CD4-positive, alpha-beta T cell treated with Interleukin-21 for 1 hour (primary cell): ENCODE results near the gene BAZ1B.
"Not testable (repeated sequence)": the region's sequence is repeated elsewhere in the genome, so short reads cannot be mapped to it uniquely, and the experiment has no call there.

Experiments
- DNase-seq: peaks from one replicate; pipeline ENCODE4 v3.0.0-alpha.2; 2020

Gene BAZ1B

DNA sequence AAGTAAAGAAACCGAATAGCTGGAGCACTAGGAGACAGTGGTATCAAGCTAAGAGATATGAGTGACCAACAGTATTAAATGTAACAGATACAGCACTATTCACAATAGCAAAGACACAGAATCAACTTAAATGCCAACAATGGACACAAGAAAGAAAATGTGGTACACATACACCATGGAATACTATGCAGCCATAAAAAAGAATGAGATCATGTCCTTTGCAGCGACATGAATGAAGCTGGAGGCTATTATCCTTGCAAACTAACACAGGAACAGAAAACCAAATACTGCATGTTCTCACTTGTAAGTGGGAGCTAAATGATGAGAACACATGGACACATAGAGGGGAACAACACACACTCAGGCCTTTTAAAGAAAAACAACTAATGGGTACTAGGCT lies 26.6 kb downstream of the BAZ1B start:
- not testable (repeated sequence) for DNase-seq

DNA sequence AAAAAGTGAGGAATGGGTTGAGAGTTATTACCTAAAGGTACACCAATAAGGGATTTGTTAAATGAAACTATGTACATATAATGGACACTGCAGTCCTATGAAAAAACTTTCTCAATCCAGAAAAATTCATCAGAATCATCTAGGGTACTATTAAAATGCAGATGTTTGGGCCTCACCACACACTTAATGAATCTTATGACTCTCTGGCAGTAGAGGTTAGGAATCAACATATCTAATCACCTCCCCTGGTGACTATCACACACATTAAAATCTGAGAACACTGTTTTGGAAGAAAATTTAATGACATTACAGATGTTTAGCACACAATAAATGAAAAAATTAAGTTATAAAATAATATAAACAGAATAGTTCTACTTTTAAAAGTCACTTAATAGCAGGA lies 32.1 kb downstream of the BAZ1B start:
- no peak for DNase-seq

DNA sequence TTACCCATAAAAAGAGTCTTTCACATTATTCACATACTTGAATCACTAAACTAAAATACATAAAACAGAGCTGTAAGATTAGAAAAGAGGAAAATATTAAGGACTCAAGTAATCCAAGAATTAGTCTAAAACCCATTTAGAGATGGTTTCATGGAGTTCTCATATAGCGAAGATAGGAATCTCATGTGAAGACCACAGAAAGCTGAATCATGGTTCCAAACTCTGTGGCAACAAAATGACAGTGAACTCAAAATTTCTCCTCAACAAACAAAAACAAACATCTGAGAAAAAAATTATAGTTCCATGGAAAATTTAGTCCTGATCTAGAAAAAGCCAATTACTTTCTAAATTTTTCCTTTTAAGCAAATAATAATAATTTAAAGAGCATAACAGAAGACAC lies 34.6 kb downstream of the BAZ1B start:
- DNase-seq, result no peak

DNA sequence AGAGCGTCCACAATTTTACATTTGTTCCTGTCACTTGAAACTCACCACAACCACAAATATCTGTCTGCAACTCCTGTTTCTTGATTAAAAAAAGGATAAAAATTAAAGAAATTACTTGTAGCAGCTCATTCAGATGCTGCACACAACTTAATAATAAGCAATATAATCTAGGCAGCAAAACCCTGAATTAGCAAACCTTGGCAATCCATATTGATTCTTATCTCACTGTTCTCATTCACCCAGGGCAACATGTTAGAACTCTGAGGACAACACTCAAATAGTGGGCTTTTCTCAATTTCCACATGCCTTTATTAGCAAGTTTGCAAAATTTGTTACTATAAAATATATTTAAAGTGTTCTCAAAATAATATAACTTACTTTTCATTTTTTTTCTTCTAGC lies 38.9 kb downstream of the BAZ1B start:
- no peak for DNase-seq

DNA sequence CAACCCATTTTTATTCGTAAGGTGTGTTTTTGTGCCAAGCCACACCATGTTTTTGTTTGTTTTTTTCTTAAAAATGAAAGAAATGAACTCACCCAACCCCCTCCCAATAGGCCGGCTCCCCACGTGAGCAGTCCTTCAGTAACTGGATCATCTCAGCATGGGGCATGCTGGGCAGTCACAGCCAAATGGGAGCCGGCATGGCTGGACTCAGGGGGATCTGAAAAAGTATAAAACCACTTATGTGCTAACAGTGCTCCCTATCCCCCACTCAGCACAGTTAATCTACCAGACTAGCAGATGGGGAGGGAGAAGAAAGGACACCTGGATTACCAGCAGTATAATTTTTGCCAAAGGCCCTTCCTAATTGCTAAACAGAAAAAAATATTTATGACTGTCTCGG lies 39.3 kb downstream of the BAZ1B start:
- DNase-seq, result no peak

DNA sequence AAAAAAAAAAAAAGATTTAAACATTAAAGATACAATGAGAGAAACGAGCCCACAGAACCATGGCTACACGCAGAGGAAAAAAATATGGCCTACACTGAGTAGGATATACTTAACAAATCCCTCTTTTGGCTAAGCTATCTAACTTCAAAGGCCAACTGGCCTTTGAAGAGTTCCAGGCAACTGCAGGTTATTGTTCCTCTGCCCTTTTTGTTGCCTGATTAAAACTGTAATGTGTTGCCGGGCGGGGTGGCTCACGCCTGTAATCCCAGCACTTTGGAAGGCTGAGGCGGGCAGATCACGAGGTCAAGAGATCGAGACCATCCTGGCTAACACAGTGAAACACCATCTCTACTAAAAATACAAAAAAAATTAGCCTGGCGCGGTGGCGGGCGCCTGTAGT lies 40.6 kb downstream of the BAZ1B start:
- not testable (repeated sequence) for DNase-seq

DNA sequence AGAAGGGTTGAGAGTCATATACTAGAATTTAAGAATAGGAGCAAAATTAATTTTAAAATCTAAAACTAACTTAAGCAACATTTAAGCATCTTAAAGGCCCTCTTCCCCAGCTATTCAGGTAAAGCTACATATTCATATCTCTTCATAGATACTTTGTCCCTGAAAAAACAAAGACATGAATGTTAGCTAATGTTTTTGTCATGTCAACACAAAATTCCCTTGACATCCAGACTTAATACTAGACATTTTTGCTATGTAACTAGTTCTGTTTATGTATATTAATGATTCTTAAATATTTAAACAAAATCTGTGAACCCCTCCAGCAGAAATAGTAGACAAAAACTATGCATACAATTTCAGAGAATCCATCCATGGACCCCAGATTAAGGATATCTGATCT lies 43.5 kb downstream of the BAZ1B start:
- DNase-seq, result no peak

DNA sequence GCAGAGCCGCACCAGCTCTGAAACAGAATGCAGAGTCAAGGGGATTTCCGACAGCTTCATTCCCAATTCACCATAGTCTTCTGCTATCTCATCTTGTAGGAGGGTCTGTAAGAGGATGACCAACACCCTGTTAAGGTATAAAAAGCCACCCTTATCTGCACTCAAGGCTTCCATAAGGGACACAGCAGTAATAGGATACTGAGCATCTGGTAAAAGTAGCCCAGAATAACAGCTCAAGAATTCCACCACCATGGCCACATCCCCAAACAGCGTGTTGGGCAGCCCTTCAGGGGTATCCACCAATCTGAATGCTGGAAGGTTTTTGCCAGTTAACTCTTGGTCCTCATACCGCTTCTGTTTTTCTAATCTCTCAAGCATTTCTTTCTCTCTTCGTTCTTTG lies 44.7 kb downstream of the BAZ1B start:
- DNase-seq, result no peak

DNA sequence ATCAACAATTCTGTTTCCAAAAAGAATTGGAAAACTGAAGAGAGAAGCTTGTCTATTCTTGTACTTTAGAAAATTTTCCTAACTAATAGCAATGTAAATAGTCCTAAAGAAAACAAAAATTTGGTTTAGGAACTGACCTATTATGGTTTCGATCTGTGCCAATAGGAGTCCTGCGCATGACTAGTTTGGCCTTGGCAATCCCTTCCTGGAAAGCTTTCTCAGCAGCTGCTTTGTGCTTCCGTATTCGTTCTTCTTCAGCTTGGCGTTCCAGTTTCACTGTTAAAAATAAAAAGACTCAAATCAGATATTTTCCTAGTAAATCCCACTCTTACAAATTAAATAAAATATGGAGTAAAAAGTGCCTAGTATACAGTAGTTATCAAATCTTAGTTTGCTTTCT lies 51.9 kb downstream of the BAZ1B start:
- no peak for DNase-seq

DNA sequence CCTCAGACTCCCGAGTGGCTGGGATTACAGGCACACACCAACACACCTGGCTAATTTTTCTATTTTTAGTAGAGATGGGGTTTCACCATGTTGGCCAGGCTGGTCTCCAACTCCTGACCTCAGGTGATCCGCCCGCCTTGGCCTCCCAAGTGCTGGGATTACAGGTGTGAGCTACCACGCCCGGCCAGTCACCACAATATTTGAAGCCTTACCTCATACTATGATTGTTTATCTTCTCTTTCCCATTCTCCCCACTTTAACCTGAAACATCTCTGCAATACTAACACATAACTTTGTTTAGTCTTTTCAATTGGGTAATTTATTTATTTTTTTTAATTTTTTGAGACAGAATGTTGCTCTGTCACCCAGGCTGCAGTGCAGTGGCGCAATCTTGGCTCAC lies 55.0 kb downstream of the BAZ1B start:
- DNase-seq, result not testable (repeated sequence)

DNA sequence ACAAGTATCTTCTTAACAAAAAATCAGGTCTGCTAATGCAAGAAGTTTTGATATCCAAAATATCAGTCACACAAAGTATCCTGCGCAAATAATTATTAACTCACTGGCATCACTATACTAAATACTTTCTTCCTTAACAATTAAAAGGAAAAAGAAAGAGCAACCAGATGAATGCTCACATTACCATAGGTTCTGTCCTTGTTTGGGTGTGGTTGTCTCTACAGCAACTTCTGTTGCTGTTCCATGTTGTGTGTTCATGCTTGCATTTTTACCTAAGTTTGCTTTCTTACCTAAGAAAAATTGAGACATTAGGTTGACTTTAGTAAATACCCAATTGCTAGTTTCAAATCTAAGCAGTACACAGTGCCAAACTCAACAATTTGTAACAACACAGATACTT lies 56.0 kb downstream of the BAZ1B start:
- no peak for DNase-seq

DNA sequence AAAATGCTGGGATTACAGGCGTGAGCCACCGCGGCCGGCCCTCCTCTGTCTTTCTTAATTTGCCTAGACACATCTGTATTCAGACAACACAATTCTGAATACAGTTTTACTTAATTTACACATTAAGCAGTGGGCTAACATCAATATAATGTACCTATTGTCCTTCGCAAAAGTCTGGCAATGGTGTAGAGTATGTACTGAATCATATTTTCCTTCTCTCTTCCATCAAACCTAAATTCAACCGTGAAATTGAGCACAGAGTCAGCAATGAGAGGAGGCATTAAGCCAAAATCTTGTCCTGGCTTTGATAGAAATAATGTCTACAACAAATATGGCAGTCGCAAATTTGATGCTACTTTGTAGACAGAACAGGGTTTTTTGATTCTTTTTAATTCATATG lies 58.1 kb downstream of the BAZ1B start:
- DNase-seq, result no peak

DNA sequence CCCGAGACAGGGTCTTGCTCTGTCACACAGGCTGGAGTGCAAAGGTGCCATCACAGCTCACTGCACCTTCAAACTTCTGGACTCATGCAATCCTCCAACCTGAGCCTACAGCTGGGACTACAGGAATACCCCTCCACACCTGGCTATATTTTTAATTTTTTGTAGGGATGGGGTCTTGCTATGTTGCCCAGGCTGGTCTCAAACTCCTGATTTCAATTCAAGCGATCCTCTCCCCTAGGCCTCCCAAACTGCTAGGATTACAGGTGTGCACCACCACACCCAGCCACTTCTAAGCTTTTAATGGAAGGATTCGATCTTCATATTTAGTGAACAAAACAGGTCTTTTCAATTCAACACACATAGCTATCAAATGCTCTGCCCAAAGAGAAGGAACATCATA lies 58.8 kb downstream of the BAZ1B start:
- DNase-seq, result no peak

DNA sequence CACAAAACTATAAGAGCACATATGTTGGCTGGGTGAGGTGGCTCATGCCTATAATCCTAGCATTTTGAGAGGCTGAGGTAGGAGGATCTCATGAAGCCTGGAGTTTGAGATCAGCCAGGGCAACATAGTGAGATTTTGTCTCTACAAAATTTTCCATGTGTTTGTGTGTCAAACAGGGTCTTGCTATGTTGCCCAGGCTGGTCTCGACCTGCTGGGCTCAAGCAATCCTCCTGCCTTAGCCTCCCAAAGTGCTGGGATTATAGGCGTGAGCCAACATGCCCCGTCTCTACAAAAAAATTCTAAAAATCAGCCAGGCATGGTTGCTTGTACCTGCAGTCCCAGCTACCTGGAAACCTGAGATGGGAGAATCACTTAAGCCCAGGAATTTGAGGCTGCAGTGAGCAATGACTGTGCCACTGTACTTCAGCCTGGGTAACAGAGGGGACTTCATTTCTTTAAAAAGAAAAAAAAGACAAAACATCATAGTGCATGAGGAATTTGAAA lies 60.3 kb downstream of the BAZ1B start:
- no peak for DNase-seq

DNA sequence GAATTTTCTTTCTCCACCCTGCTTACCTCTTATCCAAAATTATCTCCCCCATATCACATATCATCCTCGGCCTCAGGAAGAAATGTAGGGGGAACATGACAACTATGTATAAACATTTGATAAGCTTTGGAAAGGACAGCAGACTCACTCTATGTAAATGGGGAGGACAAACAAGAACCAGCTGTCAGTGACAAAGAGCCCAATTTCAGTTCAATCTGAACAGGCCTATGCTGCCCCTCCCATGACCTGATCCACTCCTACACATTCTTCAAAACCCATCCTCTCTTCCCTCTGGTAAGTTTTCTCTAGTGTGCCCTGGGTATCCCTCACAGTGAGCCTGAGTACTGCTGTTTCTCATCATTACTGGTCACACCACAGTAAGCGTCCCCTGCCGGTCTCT lies 67.7 kb downstream of the BAZ1B start:
- DNase-seq, result no peak

DNA sequence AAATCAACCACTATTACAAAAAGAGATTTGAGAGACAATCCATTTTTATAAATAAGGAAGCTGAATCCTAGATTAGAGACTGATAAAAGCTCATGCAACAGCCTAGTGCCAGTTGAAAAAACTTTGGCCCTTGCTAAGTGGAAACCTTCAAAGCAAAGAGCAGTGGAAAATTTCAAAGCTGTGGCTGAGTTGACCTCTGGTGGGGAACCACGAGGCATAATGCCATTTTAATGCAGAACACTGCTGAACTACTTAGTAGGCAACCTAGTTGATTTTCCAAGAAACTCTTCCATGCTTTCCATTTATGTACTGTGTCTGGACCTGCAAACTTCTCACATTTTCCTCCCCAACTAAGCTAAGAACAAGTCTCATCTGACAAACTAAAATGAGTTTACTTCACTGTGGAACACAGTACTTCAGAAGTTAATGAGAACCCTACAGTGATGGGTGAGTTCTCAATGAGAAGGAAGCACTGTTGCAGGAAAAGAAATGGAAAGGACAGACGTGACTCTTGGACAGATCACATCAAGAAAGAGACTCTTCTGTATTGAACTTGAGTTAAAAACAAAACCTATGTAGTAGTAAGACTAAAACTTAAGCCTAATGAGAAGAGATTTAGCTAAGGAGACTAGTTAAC lies 69.0 kb downstream of the BAZ1B start:
- DNase-seq, result no peak

DNA sequence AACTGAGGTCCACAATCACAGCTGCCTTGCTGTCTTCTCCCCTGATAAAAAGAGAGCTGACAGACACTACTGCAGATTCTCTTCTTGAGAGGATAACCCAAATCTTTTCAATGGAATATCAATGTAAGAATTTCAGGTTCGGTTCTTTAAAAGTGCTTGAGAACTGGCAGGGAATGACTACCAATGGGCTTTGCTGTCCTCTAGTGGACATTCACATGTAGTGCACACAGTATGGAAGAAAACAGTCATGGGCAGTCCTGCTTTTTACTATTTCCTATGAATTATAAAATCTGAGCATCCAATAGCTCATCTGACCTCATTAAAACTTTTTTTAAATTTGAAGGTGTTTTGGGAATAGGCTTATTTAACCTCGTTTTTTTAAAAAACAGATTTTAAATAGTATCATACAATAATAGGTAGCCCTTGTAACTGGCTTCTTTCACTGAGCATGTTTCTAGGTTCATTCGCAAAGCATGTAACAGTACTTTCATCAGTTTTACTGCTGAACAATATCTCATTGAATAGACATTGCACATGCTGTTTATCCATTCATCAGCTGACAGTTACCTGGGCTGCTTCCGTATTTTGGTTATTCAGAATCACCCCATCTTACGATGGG lies 70.2 kb downstream of the BAZ1B start:
- DNase-seq, result peak; percentile 68

DNA sequence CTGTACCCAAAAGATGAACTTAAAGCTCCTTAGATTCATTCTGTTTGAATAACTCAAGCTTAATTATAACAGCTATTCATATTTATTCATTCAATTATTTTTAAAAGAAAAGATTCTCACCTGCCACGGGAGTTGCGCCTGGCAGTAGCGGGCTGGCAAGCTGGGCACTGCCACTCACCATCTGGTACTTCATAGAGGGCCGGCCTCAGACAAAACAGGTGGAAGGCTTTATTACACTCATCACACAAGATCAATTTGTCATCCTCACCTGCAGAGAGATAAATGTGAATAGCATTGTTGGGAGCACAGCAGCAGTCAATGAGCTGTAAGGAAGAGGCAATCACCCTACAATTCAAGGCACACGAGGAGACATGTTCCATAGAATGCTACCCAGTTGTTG lies 72.7 kb downstream of the BAZ1B start:
- no peak for DNase-seq

DNA sequence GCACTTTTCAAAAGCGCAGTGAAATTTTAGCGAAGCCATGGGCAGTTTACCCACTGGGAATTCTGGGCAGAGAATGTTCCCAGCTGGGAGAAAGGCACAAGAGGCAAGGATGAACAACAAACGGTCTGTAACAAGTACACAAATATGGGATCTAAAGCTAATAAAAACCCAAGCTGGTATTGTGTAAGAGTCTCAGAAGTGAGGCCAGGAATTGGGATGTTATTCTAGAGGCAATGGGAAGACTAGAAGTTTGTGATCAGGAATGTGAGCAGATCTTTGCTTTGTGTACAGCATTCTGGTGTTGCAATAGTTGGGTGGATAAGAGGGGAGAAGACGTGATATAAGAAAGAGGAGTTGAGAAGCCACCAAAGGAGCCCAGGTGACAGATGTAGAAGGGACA lies 73.5 kb downstream of the BAZ1B start:
- DNase-seq, result no peak

DNA sequence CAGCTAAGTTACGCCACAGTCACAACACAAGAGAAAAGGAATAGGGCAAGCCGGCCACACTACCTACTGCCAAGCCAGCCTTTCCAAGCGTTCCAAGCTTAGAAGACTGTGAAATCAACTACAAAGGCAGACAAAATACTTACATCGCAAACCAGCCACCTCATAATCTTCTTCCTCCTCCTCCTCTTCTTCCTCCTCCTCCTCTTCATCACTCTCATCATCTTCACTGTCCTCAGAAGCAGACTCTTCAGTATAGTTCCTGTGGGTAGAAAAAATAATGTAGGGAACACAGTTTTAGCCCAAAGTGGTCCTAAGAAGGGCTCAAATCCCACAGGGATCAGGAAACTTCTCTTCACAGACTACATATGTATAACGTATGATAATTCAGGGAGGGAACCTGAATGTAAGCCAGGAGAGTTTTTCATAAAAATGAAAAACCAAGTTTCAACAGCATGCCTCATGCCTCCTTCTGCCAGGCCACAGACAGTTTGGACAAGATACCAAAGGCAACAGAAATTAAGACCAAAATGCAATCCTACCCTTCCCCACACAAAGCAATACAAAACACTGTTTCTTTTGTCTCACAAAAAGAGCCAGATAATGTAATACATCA lies 74.9 kb downstream of the BAZ1B start:
- DNase-seq, result no peak

DNA sequence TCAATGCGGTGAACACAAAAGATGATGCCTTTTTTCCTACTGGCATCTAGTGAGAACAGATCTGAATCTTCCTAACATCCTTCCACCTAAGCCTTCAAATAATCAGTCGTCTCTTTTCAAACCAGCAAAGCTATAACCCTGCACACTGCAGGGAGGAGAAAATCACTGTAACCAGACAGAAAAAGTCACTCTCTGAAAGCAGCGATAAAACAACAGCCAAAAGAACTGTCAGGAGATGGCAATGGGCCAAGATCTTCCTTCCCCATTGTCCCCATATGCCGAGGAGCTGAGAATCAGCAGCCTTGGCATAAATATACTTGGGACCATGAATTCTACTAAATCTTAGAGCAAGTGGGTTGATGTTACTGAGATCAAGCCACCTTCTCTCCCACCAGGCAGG lies 75.4 kb downstream of the BAZ1B start:
- DNase-seq, result no peak

DNA sequence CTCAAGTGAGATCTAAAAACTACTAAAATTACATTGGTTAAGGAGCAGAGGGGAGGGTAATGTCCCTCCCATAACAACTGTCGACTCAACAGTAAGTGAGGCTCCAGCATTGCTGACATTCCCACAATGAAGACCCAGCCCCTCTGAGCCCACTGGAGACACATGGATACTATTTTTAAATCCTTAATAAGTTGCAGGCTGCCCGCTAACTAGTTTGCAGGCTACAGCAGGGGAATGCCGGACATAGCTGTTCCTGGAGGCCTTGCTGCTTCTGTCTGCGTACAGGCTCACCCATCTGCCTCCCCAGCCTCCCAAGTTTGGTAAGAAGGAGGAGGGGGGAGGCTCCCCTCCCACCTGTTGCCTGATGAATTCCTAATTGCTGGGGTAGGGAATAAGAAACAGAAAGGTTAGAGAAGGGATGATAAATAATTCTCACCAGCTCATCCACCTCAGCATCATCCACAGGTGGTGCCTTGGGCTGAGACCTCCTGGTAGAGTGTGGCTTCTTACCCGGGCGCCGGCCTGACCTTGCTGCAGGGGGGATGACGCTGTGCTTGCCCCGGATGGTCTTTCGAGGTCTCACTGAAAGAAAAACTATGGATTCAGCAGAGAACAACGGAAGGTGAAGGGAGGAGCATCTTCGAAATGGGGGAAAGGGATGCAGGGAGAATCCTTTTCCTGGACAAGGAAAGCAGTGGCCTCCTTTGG lies 78.4 kb downstream of the BAZ1B start:
- no peak for DNase-seq

DNA sequence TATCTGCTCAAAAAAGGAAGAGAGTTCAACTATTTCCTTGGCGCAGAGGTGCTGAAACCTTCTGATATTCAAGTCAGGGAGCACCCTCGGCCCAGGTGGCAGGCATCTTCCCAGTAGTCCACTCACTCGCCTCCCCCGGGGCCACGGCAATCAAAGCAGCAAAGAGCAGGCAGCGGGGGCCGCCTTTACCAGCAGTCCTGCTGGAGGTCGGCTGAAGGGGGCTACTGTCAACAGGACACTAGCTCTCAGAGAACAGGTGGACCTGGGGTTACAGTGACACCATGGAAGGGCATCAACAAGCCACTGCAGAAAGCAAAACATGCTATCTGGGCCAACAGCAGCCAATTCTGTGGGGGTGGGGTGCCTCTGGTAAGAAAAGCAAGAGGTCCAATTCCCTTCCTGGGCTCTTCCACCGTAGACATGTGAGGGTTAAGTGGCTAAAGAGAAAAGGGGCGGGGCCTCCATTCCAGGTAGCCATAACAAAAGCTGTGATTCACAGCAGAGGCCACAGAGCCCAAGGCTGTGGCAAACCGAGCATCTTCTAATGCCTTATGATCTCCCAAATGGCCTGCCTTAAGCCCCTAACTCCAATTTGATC lies 79.1 kb downstream of the BAZ1B start:
- no peak for DNase-seq
